Measurements from ENCODE around the gene SPSB3. TPM values are rescaled to one million over a fixed set of nuclear protein-coding genes. Genes with fewer than 3 reads are reported as not detected.

SPSB3 gene
- total RNA-seq, 2 donors from 2014 or later = 92.2 to 101 TPM

GRCh38 chr16:1763521-1764511, 18.6 kb downstream of the SPSB3 start:
- Mint-ChIP-seq H3K36me3 (ENCODE audit: low read depth) (no peaks in the 10 kb centered on the region), H3K4me3 (no peak overlapping the region), H3K27me3 (no peaks in the 10 kb centered on the region), H3K4me1 (peaks cover 2% of the 10 kb centered on the region), H3K27ac (no peak overlapping the region)
- H3K9me3 ChIP-seq (ENCODE audit: control insufficient read depth, low read length, poor library complexity, severe bottlenecking) = no peaks in the 10 kb centered on the region
- ATAC-seq (no peak), DNase-seq (no peak)

DNA sequence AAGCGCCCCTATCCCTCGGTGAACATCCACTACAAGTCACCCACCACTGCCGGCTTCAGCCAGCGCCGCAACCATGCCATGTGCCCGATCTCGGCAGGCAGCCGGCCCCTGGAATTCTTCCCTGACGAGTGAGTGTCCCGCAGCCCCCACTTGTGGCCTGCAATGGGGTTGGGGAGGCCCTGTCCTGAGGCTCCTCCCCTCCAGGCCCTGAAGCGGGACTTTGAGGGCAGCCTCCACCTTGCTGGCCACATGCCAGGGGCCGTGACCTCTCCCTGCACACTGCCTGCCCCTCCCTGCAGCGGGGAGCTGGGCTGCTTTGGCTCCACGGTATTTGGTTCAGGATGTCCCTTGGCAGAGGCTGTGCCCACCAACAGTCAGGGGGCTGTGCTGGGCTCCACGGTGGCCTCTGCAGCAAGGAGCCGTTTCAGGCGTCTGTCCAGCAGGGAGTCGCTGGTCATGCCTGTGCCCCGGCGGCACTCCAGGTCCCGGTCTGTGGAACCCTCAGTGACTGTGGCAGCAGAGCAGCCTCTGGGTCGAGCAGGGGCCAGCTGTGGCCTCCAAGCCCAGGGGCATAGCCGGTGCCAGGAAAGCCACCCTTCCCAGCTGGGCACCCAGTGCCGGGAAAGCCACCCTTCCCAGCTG, 19.4 kb downstream of the SPSB3 start:
- H3K4me1 Mint-ChIP-seq = peaks cover 2% of the 10 kb centered on the region
- no peak overlapping the region for H3K27ac Mint-ChIP-seq
- no peaks in the 10 kb centered on the region for H3K36me3 Mint-ChIP-seq (ENCODE audit: low read depth)
- H3K27me3 Mint-ChIP-seq = no peaks in the 10 kb centered on the region
- DNase-seq (no peak), ATAC-seq (no peak)
- no peaks in the 10 kb centered on the region for H3K9me3 ChIP-seq (ENCODE audit: control insufficient read depth, low read length, poor library complexity, severe bottlenecking)
- H3K4me3 Mint-ChIP-seq = no peak overlapping the region

GRCh38 chr16:1762196-1762878, 20.0 kb downstream of the SPSB3 start:
- Mint-ChIP-seq H3K27me3 (no peaks in the 10 kb centered on the region), H3K36me3 (ENCODE audit: low read depth) (no peaks in the 10 kb centered on the region), H3K27ac (no peak overlapping the region), H3K4me3 (no peak overlapping the region), H3K4me1 (peaks cover 5% of the 10 kb centered on the region)
- no peaks in the 10 kb centered on the region for H3K9me3 ChIP-seq (ENCODE audit: control insufficient read depth, low read length, poor library complexity, severe bottlenecking)
- DNase-seq (no peak), ATAC-seq (no peak)

DNA sequence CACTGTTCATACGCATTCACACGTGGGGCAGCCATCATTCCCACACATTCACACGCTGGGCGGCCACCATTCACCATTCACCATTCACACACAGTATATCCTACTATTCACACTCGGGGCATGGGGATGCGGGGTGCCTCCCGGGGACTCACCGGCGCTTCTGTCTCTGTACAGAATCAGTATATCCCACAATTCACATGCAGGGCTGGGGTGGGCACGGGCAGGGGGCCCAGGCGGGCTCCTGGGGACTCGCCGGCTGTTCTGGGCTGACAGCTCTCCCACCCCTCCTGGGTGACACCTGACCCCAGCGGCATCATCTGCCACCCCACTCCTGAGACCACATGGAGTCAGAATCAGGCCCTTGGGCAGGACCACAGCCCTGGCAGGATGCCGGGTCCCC, 20.6 kb downstream of the SPSB3 start:
- Mint-ChIP-seq H3K27ac (peak overlapping the region; percentile 68), H3K4me1 (peaks cover 6% of the 10 kb centered on the region), H3K36me3 (ENCODE audit: low read depth) (no peaks in the 10 kb centered on the region), H3K27me3 (no peaks in the 10 kb centered on the region), H3K4me3 (no peak overlapping the region)
- DNase-seq = no peak
- no peaks in the 10 kb centered on the region for H3K9me3 ChIP-seq (ENCODE audit: control insufficient read depth, low read length, poor library complexity, severe bottlenecking)
- ATAC-seq = no peak

- H3K4me3 Mint-ChIP-seq = no peak overlapping the region
- peak overlapping the region; percentile 68 for H3K27ac Mint-ChIP-seq
- ATAC-seq = no peak
These were observed 21.5 kb downstream of the SPSB3 start for GRCh38 chr16:1760911-1761310.

GRCh38 chr16:1759511-1759910, 22.9 kb downstream of the SPSB3 start:
- Mint-ChIP-seq H3K27ac (no peak overlapping the region), H3K27me3 (no peaks in the 10 kb centered on the region), H3K36me3 (ENCODE audit: low read depth) (no peaks in the 10 kb centered on the region), H3K4me1 (peaks cover 10% of the 10 kb centered on the region), H3K4me3 (no peak overlapping the region)
- DNase-seq (no peak), ATAC-seq (no peak)
- no peaks in the 10 kb centered on the region for H3K9me3 ChIP-seq (ENCODE audit: control insufficient read depth, low read length, poor library complexity, severe bottlenecking)

More at GRCh38 chr16:1760911-1761310, 21.5 kb downstream of the SPSB3 start:
- H3K36me3 Mint-ChIP-seq (ENCODE audit: low read depth) = no peaks in the 10 kb centered on the region
- DNase-seq = no peak
- no peaks in the 10 kb centered on the region for H3K27me3 Mint-ChIP-seq
- H3K4me1 Mint-ChIP-seq = peaks cover 8% of the 10 kb centered on the region
- H3K9me3 ChIP-seq (ENCODE audit: control insufficient read depth, low read length, poor library complexity, severe bottlenecking) = no peaks in the 10 kb centered on the region

GRCh38 chr16:1758923-1759322, 23.4 kb downstream of the SPSB3 start:
- no peak for DNase-seq
- H3K9me3 ChIP-seq (ENCODE audit: control insufficient read depth, low read length, poor library complexity, severe bottlenecking) = no peaks in the 10 kb centered on the region
- Mint-ChIP-seq H3K36me3 (ENCODE audit: low read depth) (no peaks in the 10 kb centered on the region), H3K4me3 (no peak overlapping the region), H3K27me3 (no peaks in the 10 kb centered on the region), H3K4me1 (peaks cover 10% of the 10 kb centered on the region), H3K27ac (no peak overlapping the region)
- no peak for ATAC-seq

DNA sequence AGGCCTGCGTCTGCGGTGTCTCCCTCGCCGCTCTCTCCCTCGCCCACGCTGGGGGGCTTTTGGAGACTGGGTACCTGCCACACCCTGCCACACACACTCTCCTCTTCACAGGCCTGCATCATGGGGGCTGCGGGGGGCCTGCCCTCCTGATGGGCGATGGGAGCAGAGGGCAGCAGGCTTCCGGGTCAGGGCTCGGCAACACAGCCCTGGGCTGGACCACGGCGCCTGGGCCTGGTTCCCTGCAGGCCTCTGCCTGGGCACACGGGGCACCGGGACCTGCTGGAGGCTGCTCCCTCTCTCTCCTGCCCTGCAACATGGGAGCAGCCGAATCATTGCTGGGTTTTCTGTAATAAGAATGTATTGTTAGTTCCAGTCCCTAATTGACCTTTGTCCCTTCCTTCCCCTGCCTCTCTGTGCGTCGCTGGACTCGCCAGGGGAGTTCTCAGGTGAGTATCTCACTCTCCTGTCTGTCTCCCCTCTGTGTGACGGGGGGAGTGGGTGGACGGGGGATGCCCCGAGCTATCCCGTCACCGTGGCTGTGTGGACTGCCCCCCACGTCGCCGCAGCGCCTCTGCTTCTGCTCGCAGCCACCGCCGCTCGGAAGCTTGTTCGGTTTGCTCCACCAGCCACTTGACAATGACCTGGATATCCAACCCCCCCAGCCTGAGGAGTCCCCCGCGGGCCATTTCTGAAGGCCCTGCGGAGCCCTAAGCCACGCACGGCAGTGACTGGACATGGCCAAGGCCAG, 24.5 kb downstream of the SPSB3 start:
- no peaks in the 10 kb centered on the region for H3K36me3 Mint-ChIP-seq (ENCODE audit: low read depth)
- ATAC-seq (no peak), DNase-seq (no peak)
- peak overlapping the region; percentile 15 for H3K4me3 Mint-ChIP-seq
- no peaks in the 10 kb centered on the region for H3K27me3 Mint-ChIP-seq
- H3K9me3 ChIP-seq (ENCODE audit: control insufficient read depth, low read length, poor library complexity, severe bottlenecking) = no peaks in the 10 kb centered on the region
- peak overlapping the region; percentile 65 for H3K27ac Mint-ChIP-seq
- peaks cover 10% of the 10 kb centered on the region for H3K4me1 Mint-ChIP-seq

- ATAC-seq (no peak), DNase-seq (no peak)
- no peaks in the 10 kb centered on the region for H3K36me3 Mint-ChIP-seq (ENCODE audit: low read depth)
- H3K27ac Mint-ChIP-seq = no peak overlapping the region
- H3K4me3 Mint-ChIP-seq = no peak overlapping the region
- no peaks in the 10 kb centered on the region for H3K27me3 Mint-ChIP-seq
- H3K9me3 ChIP-seq (ENCODE audit: control insufficient read depth, low read length, poor library complexity, severe bottlenecking) = no peaks in the 10 kb centered on the region
- H3K4me1 Mint-ChIP-seq = peaks cover 8% of the 10 kb centered on the region
These were observed 28.2 kb downstream of the SPSB3 start for GRCh38 chr16:1754204-1754603.

- no peak overlapping the region for H3K4me3 Mint-ChIP-seq
- no peaks in the 10 kb centered on the region for H3K27me3 Mint-ChIP-seq
- ATAC-seq = no peak
- DNase-seq = no peak
- no peaks in the 10 kb centered on the region for H3K36me3 Mint-ChIP-seq (ENCODE audit: low read depth)
- H3K27ac Mint-ChIP-seq = no peak overlapping the region
- H3K4me1 Mint-ChIP-seq = peaks cover 8% of the 10 kb centered on the region
- no peaks in the 10 kb centered on the region for H3K9me3 ChIP-seq (ENCODE audit: control insufficient read depth, low read length, poor library complexity, severe bottlenecking)
These were observed 29.5 kb downstream of the SPSB3 start for GRCh38 chr16:1752853-1753252.

- Mint-ChIP-seq H3K36me3 (ENCODE audit: low read depth) (no peaks in the 10 kb centered on the region), H3K27ac (no peak overlapping the region), H3K4me1 (peaks cover 6% of the 10 kb centered on the region), H3K4me3 (no peak overlapping the region), H3K27me3 (no peaks in the 10 kb centered on the region)
- ATAC-seq (no peak), DNase-seq (no peak)
- H3K9me3 ChIP-seq (ENCODE audit: control insufficient read depth, low read length, poor library complexity, severe bottlenecking) = no peaks in the 10 kb centered on the region
These were observed 30.4 kb downstream of the SPSB3 start for GRCh38 chr16:1751946-1752345.

DNA sequence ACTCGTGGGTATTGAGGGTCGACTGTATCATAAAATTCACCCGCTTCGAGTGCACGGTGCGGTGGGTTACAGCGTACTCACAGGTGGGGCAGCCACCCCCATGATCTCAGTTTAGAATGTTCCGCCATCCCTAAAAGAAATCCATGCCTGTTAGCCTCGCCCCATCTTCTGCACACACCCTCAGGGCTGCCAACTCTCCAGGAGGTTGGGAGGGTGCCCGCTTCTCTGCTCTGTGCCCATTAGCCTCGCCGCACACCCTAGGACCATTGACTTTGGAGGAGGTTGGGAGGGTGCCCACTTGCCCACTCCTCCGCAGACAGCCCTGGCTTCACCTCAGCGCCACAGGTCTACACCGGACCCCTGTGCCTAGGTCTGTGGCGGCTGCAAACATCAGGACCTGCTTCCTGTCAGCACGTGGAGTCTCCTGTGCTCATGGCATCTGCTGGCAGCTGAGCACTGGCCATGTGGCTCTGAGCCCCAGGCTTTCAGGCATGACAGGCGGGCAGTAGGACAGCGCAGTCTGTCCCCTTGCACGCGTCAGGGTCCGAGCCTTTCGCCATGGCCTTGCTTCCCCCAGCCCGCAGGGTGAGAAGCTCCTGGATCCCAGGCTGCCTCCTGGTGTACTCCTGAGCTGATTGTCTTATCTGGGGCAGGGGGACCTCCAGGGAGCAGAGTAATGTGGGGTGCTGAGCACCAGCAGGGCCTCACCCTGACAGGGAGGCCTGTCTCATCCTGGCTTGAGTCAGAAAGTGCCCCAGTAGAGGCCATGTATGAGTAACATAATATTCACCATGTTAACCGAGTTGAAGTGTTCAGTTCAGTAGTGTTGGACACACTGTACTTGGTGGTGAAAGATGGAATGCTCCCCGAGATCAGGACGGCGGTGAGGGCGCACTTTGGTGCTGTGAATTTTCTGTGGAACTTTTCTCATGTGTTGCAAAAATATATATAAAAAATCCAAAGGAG, 32.9 kb downstream of the SPSB3 start:
- peaks cover 2% of the 10 kb centered on the region for H3K36me3 Mint-ChIP-seq (ENCODE audit: low read depth)
- no peaks in the 10 kb centered on the region for H3K9me3 ChIP-seq (ENCODE audit: control insufficient read depth, low read length, poor library complexity, severe bottlenecking)
- no peak overlapping the region for H3K27ac Mint-ChIP-seq
- DNase-seq (no peak), ATAC-seq (no peak)
- no peak overlapping the region for H3K4me3 Mint-ChIP-seq
- H3K27me3 Mint-ChIP-seq = no peaks in the 10 kb centered on the region
- peaks cover 4% of the 10 kb centered on the region for H3K4me1 Mint-ChIP-seq
